Memory B cell (primary cell): Measurements from ENCODE around the gene KMT2E.
"Not testable (repeated sequence)": the region's sequence is repeated elsewhere in the genome, so short reads cannot be mapped to it uniquely, and the experiment has no call there.

Experiments used
- ATAC-seq: fragments of 150-1000 bp; cut with Tn5 transposase; 2 replicates; pipeline ENCODE4 v1.10.0; 2021; ENCODE audit warnings: low read depth, mild to moderate bottlenecking, moderate library complexity
- DNase-seq, 2 donors: peaks; one replicate each; pipeline ENCODE4 v3.0.0; 2022; ENCODE audit warnings: low spot score in 2 of 2
- H3K27ac Mint-ChIP-seq: one replicate; pipeline ENCODE4 v1.8.0; 2022; ENCODE audit warnings: mild to moderate bottlenecking, moderate library complexity, mixed read lengths
- H3K27me3 Mint-ChIP-seq: one replicate; pipeline ENCODE4 v1.8.0; 2022; ENCODE audit warnings: mixed read lengths
- H3K36me3 Mint-ChIP-seq: one replicate; pipeline ENCODE4 v1.8.0; 2022; ENCODE audit warnings: mild to moderate bottlenecking, mixed read lengths
- H3K4me1 Mint-ChIP-seq: one replicate; pipeline ENCODE4 v1.8.0; 2022; ENCODE audit warnings: mixed read lengths
- H3K4me3 Mint-ChIP-seq: one replicate; pipeline ENCODE4 v1.8.0; 2022; ENCODE audit warnings: mild to moderate bottlenecking, moderate library complexity, mixed read lengths
- H3K9me3 Mint-ChIP-seq: one replicate; pipeline ENCODE4 v1.8.0; 2022; ENCODE audit warnings: mixed read lengths

The KMT2E gene

DNA sequence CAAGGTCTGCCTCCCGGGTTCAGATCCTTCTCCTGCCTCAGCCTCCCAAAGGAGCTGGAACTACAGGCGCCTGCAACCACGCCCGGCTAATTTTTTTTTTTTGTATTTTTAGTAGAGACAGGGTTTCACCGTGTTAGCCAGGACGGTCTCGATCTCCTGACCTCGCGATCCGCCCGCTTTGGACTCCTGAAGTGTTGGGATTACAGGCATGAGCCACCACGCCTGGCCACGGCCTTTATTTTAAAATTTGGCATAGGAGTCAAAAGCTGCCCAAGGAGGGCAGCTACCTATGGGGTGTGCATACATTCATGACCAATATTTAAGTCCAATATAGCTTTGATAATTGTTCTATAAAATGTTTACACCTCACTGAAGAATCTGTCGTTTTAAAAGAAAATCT lies 26.6 kb upstream of the KMT2E start:
- not testable (repeated sequence) for H3K9me3 Mint-ChIP-seq, ATAC-seq, H3K27ac Mint-ChIP-seq, DNase-seq, H3K27me3 Mint-ChIP-seq, H3K4me3 Mint-ChIP-seq, H3K36me3 Mint-ChIP-seq
- H3K4me1 Mint-ChIP-seq, result peaks cover 32% of the 10 kb centered on the region

DNA sequence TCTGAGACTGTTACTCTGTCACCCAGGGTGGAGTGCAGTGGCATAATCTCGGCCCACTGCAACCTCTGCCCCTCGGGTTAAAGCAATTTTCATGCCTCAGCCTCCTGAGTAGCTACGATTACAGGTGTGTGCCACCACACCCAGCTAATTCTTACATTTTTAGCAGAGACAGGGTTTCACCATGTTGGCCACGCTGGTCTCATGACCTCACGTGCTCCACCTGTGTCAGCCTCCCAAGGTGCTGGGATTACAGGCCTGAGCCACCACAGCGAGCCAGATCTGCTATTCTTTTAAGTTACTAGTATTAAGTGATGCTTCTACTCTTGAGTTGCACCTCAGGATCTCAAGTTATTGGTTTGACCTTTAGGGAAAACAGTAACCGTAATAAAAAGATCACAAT lies 23.0 kb upstream of the KMT2E start:
- H3K4me3 Mint-ChIP-seq, result no peak overlapping the region
- peaks cover 4% of the 10 kb centered on the region for H3K36me3 Mint-ChIP-seq
- no peaks in the 10 kb centered on the region for H3K9me3 Mint-ChIP-seq
- H3K27ac Mint-ChIP-seq, result peak overlapping the region; percentile 45
- no peak for ATAC-seq
- no peaks in the 10 kb centered on the region for H3K27me3 Mint-ChIP-seq
- DNase-seq, result no peak
- peaks cover 22% of the 10 kb centered on the region for H3K4me1 Mint-ChIP-seq

DNA sequence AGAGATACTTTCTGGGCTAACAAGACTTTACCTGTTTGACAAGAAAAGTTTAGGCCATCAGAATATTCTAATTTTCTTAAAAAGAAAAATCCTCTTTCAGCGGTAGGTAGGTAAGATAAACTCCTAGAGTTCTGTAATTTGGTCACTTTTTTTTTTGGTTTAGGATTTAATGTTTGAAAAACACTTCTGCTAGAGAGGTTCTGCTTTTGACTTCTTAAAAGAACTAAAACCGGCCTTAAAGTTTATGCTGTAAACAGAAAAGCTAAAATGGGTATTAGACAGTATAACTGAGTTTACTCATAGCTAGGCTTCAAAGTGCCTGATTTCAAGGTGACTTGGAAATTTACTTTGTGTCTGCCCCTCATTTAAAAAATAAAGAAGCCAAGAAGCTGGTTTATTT lies 21.7 kb upstream of the KMT2E start:
- Mint-ChIP-seq H3K27me3 (no peaks in the 10 kb centered on the region), H3K4me3 (no peak overlapping the region), H3K4me1 (peaks cover 22% of the 10 kb centered on the region), H3K9me3 (no peaks in the 10 kb centered on the region), H3K36me3 (peaks cover 7% of the 10 kb centered on the region), H3K27ac (peak overlapping the region; percentile 45)
- DNase-seq, result no peak
- ATAC-seq, result no peak

DNA sequence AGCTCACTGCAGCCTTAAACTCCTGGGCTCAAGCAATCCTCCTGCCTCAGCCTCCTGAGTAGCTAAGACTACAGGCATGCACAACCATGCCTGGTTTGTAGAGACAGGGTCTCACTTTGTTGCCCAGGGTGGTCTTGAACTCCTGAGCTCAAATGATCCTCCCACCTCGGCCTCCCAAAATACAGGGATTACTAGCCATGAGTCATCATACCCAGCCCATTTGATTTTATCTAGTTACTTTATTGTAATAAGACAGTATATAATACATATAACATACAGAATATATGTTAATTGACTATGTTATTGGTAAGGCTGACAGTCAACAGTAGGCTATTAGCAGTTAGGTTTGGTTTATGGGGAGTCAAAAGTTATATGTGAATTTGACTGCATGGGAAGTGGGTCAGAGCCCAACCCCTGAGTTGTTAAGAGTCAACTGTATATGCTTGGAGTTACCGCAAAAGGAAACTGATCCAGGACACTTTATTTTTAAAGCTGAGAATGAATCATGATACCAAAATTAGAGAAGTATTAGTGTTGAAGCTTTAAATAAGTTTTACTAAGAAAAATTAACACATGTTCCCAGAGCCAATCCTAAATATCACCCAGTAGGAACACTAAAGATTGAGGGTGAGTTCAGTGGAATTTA lies 20.7 kb upstream of the KMT2E start:
- ATAC-seq (no peak), DNase-seq (no peak)
- Mint-ChIP-seq H3K36me3 (peaks cover 7% of the 10 kb centered on the region), H3K4me1 (peaks cover 23% of the 10 kb centered on the region), H3K27me3 (no peaks in the 10 kb centered on the region), H3K9me3 (no peaks in the 10 kb centered on the region), H3K27ac (peak overlapping the region; percentile 35), H3K4me3 (no peak overlapping the region)

DNA sequence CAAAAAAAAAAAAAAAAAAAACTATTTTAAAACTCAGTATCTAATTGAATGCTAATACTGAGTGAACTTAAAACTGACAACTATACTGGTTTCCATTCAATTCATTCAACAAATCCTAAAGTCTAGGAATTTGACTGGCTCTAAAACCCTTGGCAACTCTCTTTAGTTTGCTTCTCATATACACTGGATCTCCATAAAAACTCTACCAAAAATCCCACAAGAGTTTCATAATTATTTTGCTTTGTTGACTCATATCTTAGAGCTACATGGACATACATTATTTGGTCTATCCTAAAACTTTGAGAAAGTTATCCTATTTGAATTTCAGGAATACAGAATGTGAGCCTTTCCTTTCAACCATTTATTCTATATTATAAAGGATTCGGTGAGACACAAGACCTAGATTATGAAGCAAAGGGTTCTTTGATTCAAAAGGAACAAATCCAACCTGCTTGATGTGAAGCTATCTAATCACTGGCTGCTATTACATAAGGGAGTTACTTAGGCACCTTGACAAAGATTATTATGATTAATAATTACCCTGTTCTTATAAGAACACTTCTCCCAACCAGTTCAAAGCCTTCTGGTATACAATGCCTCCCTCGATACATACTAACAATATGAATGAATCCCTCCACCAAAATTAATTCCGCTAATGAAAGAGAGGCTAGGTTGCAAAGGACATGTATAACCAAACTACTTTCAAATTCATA lies 15.8 kb upstream of the KMT2E start:
- DNase-seq (no peak), ATAC-seq (no peak)
- Mint-ChIP-seq H3K4me3 (no peak overlapping the region), H3K27ac (peak overlapping the region; percentile 78), H3K4me1 (peaks cover 41% of the 10 kb centered on the region), H3K36me3 (peaks cover 13% of the 10 kb centered on the region), H3K9me3 (no peaks in the 10 kb centered on the region), H3K27me3 (no peaks in the 10 kb centered on the region)

DNA sequence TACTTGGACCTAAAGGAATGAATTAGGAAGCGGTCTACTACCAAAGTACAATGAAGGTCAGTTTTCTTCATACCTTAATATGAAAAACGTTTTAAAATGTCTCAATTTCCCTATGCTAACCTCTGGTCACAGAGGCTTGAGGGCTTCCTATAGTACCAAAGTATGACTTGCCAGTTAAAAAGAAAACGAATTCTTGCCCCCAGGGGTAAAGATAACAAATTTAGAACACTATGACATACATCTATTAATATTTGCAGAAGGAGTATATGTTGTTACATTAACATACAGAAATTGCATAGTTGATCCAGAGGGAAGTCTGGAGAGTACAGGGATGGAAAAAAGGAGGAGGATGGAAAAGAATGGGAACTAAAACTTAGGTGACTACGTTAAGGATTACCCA lies 13.8 kb upstream of the KMT2E start:
- H3K36me3 Mint-ChIP-seq, result peaks cover 20% of the 10 kb centered on the region
- ATAC-seq (no peak), DNase-seq (no peak)
- peaks cover 47% of the 10 kb centered on the region for H3K4me1 Mint-ChIP-seq
- H3K27me3 Mint-ChIP-seq, result no peaks in the 10 kb centered on the region
- peak overlapping the region; percentile 87 for H3K27ac Mint-ChIP-seq
- H3K4me3 Mint-ChIP-seq, result peak overlapping the region; percentile 15
- no peaks in the 10 kb centered on the region for H3K9me3 Mint-ChIP-seq

DNA sequence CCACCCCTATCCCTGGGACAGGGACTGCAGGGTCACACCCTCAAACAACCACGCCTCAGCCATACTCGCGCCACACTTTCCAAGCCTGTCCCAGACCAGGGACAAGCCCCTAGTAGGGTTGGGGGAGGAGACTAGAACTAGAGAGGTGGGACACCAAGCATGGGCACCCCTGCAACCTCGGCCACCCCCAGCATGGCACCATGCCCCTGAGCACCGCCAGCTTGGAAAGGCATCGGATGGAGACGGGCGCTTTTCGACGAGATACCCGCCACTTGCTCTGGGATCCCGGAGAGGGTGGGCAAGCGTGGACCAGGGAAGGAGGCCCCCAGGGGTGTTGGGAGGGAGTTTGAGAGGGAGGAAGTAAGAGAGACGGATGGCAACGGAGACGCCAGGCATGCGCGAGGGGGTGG lies 13.1 kb upstream of the KMT2E start:
- peaks cover 22% of the 10 kb centered on the region for H3K36me3 Mint-ChIP-seq
- no peak for DNase-seq
- H3K4me3 Mint-ChIP-seq, result peak overlapping the region; percentile 22
- no peaks in the 10 kb centered on the region for H3K9me3 Mint-ChIP-seq
- H3K27ac Mint-ChIP-seq, result peak overlapping the region; percentile 38
- H3K4me1 Mint-ChIP-seq, result peaks cover 46% of the 10 kb centered on the region
- no peak for ATAC-seq
- H3K27me3 Mint-ChIP-seq, result no peaks in the 10 kb centered on the region

DNA sequence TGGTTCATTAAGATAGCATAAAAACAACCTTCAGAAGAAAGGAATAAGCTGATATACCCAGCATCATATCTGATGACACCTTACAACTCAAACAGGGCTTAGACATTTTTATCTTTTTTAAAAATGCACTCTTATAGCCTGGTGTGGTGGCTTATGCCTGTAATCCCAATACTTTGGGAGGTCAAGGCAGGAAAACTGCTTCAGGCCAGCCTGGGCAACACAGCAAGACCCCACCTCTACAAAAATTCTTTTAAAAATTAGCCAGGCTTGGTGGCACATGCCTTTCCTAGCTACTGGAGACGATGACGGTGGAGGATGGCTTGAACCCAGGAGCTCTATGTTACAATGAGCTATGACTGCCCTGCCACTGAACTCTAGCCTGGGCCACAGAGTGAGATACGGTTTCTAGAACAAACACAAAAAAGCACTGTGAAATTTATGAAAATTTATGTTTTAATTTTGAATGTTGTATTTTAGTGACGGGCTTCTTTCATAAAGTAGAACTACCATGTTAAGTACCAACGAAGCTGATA lies 12.3 kb upstream of the KMT2E start:
- Mint-ChIP-seq H3K27me3 (no peaks in the 10 kb centered on the region), H3K4me3 (no peak overlapping the region), H3K27ac (peak overlapping the region; percentile 38), H3K4me1 (peaks cover 45% of the 10 kb centered on the region), H3K9me3 (no peaks in the 10 kb centered on the region), H3K36me3 (peaks cover 22% of the 10 kb centered on the region)
- no peak for ATAC-seq
- no peak for DNase-seq

DNA sequence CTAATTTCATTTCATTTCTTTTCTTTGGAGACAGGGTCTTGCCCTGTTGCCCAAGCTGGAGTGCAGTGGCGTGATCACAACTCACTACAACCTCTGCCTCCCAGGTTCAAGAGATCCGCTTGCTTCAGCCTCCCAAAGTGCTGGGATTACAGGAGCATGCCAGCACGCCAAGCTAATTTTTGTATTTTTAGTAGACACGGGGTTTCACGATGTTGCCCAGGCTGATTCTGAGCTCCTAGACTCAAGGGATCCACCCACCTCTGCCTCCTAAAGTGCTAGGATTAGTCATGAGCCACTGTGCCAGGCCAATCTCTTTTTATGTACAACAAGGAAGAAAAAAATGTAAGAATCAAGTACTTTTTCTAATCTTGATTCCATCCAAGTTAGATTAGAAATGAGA lies 10.7 kb upstream of the KMT2E start:
- H3K36me3 Mint-ChIP-seq, result peaks cover 26% of the 10 kb centered on the region
- ATAC-seq (no peak), DNase-seq (no peak)
- peak overlapping the region; percentile 63 for H3K27ac Mint-ChIP-seq
- peaks cover 49% of the 10 kb centered on the region for H3K4me1 Mint-ChIP-seq
- H3K9me3 Mint-ChIP-seq, result no peaks in the 10 kb centered on the region
- H3K4me3 Mint-ChIP-seq, result peak overlapping the region; percentile 37
- H3K27me3 Mint-ChIP-seq, result no peaks in the 10 kb centered on the region

DNA sequence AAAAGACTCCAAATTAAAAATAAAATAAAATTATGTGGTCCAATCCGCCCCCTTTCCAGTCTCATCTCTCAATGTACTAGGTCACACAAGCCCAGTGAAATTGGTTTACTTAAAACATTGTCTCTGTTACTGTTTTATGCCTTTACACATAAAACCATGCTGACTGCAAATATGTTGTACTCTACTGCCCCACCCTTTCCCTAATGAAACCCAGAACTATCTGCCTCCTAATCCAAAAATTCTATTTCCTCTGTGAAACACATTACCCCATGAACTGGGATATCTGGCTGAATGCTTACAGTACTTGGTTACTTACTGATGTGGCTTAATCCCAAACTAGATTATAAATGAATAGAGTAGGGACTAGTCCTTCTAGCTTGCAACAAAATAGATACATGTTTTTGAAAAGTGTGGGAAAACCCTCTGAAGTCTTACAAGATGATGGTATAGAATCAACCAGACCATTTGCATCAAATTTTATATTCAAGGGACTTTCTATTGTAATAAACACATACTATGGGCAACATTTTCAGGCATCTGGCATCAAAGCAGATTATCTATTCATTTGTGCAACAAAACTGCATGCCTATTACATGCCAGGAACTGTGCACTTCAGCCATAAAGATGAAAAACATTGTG lies 10.0 kb upstream of the KMT2E start:
- Mint-ChIP-seq H3K36me3 (peaks cover 26% of the 10 kb centered on the region), H3K27me3 (no peaks in the 10 kb centered on the region), H3K27ac (peak overlapping the region; percentile 63), H3K4me1 (peaks cover 47% of the 10 kb centered on the region), H3K4me3 (peak overlapping the region; percentile 46), H3K9me3 (no peaks in the 10 kb centered on the region)
- ATAC-seq (no peak), DNase-seq (no peak)

DNA sequence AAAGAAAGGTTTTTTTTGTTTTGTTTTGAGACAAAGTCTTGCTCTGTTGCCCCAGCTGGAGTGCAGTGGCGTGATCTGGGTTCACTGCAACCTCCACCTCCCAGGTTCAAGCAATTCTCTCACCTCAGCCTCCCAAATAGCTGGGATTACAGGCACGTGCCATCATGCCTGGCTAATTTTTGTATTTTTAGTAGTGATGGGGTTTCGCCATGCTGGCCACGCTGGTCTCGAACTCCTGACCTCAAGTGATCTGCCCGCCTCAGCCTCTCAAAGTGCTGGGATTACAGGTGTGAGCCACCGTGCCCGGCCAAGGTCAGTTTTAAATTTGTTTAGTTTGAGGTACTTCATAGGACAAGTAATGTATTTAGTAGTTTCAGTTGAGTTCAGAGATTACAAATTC lies 9.0 kb upstream of the KMT2E start:
- not testable (repeated sequence) for H3K4me3 Mint-ChIP-seq, H3K9me3 Mint-ChIP-seq, ATAC-seq, DNase-seq, H3K27me3 Mint-ChIP-seq
- Mint-ChIP-seq H3K4me1 (peaks cover 47% of the 10 kb centered on the region), H3K36me3 (peaks cover 26% of the 10 kb centered on the region), H3K27ac (peak overlapping the region; percentile 85)

DNA sequence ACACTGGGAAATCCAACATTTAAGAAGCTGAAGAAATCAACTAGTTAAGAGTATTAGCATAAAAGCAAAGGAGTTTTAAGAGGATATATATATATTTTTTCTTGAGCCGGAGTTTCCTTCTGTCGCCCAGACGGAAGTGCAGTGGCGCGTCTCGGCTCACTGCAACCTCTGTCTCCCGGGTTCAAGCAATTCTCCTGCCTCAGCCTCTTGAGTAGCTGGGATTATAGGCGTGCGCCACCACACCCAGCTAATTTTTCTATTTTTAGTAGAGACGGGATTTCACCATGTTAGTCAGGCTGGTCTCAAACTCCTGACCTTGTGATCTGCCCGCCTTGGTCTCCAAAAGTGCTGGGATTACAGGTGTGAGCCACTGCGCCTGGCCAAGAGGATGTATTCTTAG lies 8.5 kb upstream of the KMT2E start:
- H3K27ac Mint-ChIP-seq, result peak overlapping the region; percentile 85
- H3K27me3 Mint-ChIP-seq, H3K9me3 Mint-ChIP-seq, ATAC-seq, H3K4me3 Mint-ChIP-seq, DNase-seq: not testable (repeated sequence)
- peaks cover 47% of the 10 kb centered on the region for H3K4me1 Mint-ChIP-seq
- H3K36me3 Mint-ChIP-seq, result peaks cover 27% of the 10 kb centered on the region

DNA sequence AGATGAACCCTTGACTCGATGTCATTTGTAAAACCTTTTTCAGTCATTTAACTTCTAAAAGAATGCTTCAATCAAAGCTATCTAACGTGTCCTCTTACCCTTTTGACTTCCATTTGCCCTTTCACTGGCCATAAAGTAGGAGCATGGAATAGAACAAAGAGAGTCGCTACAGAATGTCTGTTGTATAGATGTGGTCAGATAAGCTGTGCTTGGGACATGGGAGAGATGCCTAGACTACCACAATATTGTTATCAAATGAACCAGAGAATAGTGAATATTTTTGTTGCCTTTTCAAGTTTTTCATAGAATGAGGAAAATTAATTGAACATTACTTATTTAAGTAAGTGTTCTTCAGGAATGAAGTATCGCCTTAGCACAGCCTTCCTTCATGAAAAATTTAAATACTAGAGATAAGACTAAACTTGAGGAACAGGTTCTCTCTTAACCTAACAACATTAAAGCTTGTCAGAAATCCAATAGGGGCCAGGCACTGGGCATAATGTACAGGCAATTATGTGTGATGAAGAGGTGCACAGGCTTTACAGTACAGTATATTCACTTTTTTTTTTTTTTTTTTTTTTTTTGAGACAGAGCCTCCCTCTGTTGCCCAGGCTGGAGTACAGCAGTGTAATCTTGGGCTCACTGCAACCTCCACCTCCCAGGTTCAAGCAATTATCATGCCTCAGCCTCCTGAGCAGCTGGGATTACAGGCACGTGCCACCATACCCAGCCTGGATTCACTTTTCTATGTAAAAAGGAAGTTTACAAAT lies 7.5 kb upstream of the KMT2E start:
- H3K4me3 Mint-ChIP-seq, result peak overlapping the region; percentile 32
- ATAC-seq, result no peak

DNA sequence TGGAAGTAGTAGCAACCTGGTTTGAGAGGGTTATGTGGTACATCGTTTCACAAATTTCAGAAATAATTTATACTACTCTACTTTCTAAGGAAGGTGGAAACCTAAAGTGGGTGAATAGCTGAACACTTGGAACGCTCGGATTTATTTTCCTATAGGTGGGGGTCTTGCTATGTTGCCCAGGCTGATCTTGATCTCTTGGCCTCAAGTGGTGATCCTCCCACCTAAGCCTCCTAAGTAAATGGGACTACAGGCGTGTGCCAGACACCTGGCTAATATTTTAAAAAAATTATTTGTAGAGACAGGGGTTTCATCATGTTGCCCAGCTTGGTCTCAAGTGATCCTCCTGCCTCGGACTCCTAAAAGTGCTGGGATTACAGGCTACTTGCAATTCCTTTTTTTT lies 6.7 kb upstream of the KMT2E start:
- H3K9me3 Mint-ChIP-seq, result no peaks in the 10 kb centered on the region
- H3K27me3 Mint-ChIP-seq, result no peaks in the 10 kb centered on the region
- peaks cover 22% of the 10 kb centered on the region for H3K36me3 Mint-ChIP-seq
- H3K4me3 Mint-ChIP-seq, result no peak overlapping the region
- DNase-seq, result no peak
- H3K27ac Mint-ChIP-seq, result peak overlapping the region; percentile 68
- peaks cover 44% of the 10 kb centered on the region for H3K4me1 Mint-ChIP-seq
- no peak for ATAC-seq

More for the DNA sequence above, 7.5 kb upstream of the KMT2E start:
- Mint-ChIP-seq H3K36me3 (peaks cover 22% of the 10 kb centered on the region), H3K27ac (peak overlapping the region; percentile 68), H3K4me1 (peaks cover 44% of the 10 kb centered on the region), H3K27me3 (no peaks in the 10 kb centered on the region), H3K9me3 (no peaks in the 10 kb centered on the region)
- no peak for DNase-seq
